ENCODE measurements around the gene SMYD5.

Gene SMYD5

GRCh38 chr2:73233932-73234832 is 20.1 kb downstream of the SMYD5 start, which contains the start of gene CCT7:
Gene CCT7, plus strand, starts transcription at chr2:73234308. Its CDS starts 71 bp downstream, at chr2:73234379.
- TF ChIP-seq CTCF (IDR thresholded peaks at IDR 0.05; ENCODE audit: control insufficient read depth, extremely low read depth, insufficient read depth) = no peak
- H3K4me3 ChIP-seq (ENCODE audit: low read depth, low read length) = peak within 1 kb of the TSS; percentile 83
- no peak for DNase-seq (ENCODE audit: low read depth)

- no peak for DNase-seq (ENCODE audit: low read depth)
- peak overlapping the region; percentile 83 for H3K4me3 ChIP-seq (ENCODE audit: low read depth, low read length)
- TF ChIP-seq CTCF (IDR thresholded peaks at IDR 0.05; ENCODE audit: control insufficient read depth, extremely low read depth, insufficient read depth) = no peak
Observed at GRCh38 chr2:73235315-73236028, 21.4 kb downstream of the SMYD5 start.

DNA sequence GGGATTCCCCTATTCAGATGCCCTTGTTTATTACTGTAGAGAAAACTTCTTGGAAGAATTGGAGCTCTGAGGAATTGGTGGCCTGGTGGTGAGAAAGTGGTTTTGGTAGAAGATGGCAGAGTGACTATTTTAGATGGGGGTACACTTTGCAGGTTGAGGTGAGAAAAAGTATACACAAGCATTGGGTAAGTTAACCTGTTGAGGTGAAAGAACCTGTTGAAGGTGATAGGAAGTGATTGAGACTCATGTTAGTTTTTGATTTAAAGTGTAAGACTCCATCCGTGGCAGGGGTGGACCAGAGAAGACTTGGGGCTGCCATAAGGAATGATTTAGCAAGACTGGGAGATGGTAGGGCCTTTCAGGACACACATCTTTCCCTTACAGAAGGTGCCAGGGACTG is 23.1 kb downstream of the SMYD5 start:
- H3K4me3 ChIP-seq (ENCODE audit: low read depth, low read length) = no peak overlapping the region
- TF ChIP-seq CTCF (IDR thresholded peaks at IDR 0.05; ENCODE audit: control insufficient read depth, extremely low read depth, insufficient read depth) = no peak
- DNase-seq (ENCODE audit: low read depth) = no peak

DNA sequence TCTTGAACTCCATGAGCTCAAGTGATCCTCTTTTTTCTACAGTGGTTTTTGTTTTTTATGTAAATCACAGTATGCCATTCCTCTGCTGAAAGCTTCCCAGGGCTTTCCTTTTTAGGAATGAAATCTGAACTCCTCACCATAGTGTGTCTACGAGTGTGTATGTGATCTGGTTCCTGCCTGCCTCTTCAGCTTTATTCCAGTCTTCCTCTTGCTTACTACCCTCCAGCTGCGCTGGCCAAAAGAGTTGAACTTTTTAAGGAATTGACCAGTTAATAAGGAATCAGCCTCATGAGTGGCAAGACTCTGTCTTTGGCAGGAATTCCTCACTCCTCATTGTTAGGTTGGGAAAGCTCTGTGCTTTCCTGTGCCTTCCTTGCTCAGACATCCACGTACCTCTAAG is 24.1 kb downstream of the SMYD5 start:
- TF ChIP-seq CTCF (IDR thresholded peaks at IDR 0.05; ENCODE audit: control insufficient read depth, extremely low read depth, insufficient read depth) = no peak
- H3K4me3 ChIP-seq (ENCODE audit: low read depth, low read length) = no peak overlapping the region
- DNase-seq (ENCODE audit: low read depth) = no peak

DNA sequence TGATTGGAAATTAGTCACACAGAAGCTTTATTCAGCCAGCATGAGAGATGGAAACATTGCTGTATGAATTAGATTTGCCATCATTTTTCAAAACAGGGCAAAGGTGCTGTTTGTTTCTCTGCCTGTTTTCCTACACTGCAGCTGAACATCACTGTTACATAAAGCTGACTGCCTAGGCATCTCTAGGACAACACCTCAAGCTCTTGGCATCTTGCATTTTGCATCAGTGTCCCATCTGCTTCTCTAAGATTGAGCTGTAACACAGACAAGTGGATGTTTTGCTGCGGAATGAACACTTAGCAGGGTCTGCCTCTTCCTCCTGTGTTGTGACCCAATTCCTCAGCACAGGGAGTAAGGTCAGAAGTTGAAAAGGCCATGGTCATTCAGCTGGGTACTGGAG is 24.9 kb downstream of the SMYD5 start:
- no peak for TF ChIP-seq CTCF (IDR thresholded peaks at IDR 0.05; ENCODE audit: control insufficient read depth, extremely low read depth, insufficient read depth)
- no peak overlapping the region for H3K4me3 ChIP-seq (ENCODE audit: low read depth, low read length)
- no peak for DNase-seq (ENCODE audit: low read depth)

GRCh38 chr2:73239776-73240175 is 25.7 kb downstream of the SMYD5 start:
- no peak for DNase-seq (ENCODE audit: low read depth)
- no peak for TF ChIP-seq CTCF (IDR thresholded peaks at IDR 0.05; ENCODE audit: control insufficient read depth, extremely low read depth, insufficient read depth)
- no peak overlapping the region for H3K4me3 ChIP-seq (ENCODE audit: low read depth, low read length)
